ENCODE results near the gene MARCKS. TPM values are rescaled to one million over a fixed set of nuclear protein-coding genes. Genes with fewer than 3 reads are reported as not detected.

The MARCKS gene
- total RNA-seq, 2 experiments from 2014 or later, result 0.04 TPM; not detected in 1

GRCh38 chr6:113879186-113880096, 22.3 kb downstream of the MARCKS start:
- ChIA-PET CTCF (no interaction called here), POLR2A (no interaction called here)
- Mint-ChIP-seq H3K27ac (no peak overlapping the region), H3K4me3 (no peak overlapping the region), H3K27me3 (peaks cover 24% of the 10 kb centered on the region), H3K4me1 (no peaks in the 10 kb centered on the region), H3K9me3 (no peaks in the 10 kb centered on the region), H3K36me3 (ENCODE audit: low read depth) (no peaks in the 10 kb centered on the region)
- DNase-seq, result no peak

DNA sequence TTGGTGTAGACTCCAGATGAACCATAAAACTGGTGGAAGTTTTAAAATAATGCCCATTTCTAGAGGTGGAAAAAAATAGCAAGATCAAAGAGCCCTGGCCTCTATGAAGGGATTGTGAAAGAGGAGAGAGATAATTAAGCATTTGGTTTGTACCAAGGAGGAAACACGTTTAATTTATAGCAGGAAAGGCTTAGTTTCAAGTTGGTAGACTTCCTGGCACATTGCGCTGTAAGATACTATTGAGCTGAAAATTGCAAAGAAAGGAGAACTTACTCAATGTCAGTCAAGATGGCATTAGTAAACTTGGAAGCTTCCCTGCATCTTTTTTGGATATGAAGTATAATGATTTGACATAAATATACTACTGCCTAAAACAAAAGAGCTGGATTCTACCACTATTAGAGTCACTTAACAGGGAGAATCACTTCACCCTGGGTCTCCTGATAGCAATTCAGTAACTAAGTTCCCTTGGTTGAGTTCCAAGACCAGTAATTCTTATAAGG, 24.4 kb downstream of the MARCKS start:
- Mint-ChIP-seq H3K36me3 (ENCODE audit: low read depth) (no peaks in the 10 kb centered on the region), H3K4me1 (no peaks in the 10 kb centered on the region), H3K27ac (no peak overlapping the region), H3K4me3 (no peak overlapping the region), H3K27me3 (peaks cover 24% of the 10 kb centered on the region), H3K9me3 (no peaks in the 10 kb centered on the region)
- no peak for DNase-seq
- POLR2A ChIA-PET, result no interaction called here
- CTCF ChIA-PET, result no interaction called here

DNA sequence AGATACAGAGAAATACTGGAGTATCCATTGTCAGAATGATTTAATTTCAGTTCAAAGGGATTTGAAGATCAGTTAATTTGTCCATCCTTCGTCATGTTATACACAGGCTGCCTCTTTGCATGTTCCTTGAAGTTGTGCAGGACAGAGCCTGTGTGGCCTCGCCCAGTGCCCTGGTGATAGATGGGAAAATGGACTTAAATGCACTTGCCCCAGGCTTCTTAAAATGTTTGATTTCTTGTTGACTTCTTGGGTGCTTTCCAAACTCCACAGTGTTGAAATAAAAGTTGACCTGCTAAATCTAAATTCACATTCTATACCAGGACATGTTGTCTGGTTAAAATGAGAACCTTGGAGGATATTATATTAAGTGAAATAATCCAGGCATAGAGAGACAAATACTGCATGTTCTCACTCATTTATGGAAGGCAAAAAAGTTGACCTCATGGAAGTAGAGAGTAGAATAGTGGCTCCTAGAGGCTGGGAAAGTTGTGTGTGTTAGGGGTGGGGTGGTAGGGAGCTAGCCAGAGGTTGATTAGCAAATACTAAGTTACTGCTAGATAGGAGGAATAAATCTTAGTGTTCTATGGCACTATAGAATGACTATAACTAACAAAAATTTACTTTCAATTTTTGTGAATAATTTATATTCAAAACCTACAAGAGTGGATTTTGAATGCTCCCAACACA, 25.3 kb downstream of the MARCKS start:
- POLR2A ChIA-PET, result no interaction called here
- no peak overlapping the region for H3K27ac Mint-ChIP-seq
- CTCF ChIA-PET, result no interaction called here
- DNase-seq, result no peak
- H3K4me3 Mint-ChIP-seq, result no peak overlapping the region
- H3K9me3 Mint-ChIP-seq, result no peaks in the 10 kb centered on the region
- no peaks in the 10 kb centered on the region for H3K4me1 Mint-ChIP-seq
- peaks cover 23% of the 10 kb centered on the region for H3K27me3 Mint-ChIP-seq
- no peaks in the 10 kb centered on the region for H3K36me3 Mint-ChIP-seq (ENCODE audit: low read depth)

GRCh38 chr6:113884011-113884410, 26.9 kb downstream of the MARCKS start:
- CTCF ChIA-PET, result no interaction called here
- POLR2A ChIA-PET, result no interaction called here
- H3K27me3 Mint-ChIP-seq, result peaks cover 18% of the 10 kb centered on the region
- no peaks in the 10 kb centered on the region for H3K36me3 Mint-ChIP-seq (ENCODE audit: low read depth)
- H3K27ac Mint-ChIP-seq, result no peak overlapping the region
- no peaks in the 10 kb centered on the region for H3K4me1 Mint-ChIP-seq
- no peaks in the 10 kb centered on the region for H3K9me3 Mint-ChIP-seq
- no peak overlapping the region for H3K4me3 Mint-ChIP-seq
- no peak for DNase-seq

DNA sequence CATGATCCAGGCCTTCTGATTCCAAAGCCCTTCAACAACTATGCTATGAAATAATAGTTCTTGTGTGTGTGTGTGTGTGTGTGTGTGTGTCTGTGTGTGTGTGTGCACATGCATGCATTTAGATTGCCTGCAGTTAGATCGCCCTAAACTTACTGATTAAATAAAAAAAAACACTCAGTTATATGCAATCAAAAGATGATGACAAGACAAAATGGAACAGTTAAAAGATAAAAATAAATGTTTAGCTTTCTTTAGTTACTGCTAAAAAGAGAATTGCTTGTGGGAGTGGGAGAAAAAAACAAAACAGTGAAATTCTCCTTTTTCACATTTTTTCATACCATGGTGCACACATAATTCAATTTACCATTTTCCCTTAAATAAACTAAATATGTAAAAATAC, 29.4 kb downstream of the MARCKS start:
- CTCF ChIA-PET, result no interaction called here
- H3K27ac Mint-ChIP-seq, result no peak overlapping the region
- no peak for DNase-seq
- no peaks in the 10 kb centered on the region for H3K4me1 Mint-ChIP-seq
- POLR2A ChIA-PET, result no interaction called here
- no peaks in the 10 kb centered on the region for H3K9me3 Mint-ChIP-seq
- peaks cover 6% of the 10 kb centered on the region for H3K27me3 Mint-ChIP-seq
- H3K4me3 Mint-ChIP-seq, result no peak overlapping the region
- no peaks in the 10 kb centered on the region for H3K36me3 Mint-ChIP-seq (ENCODE audit: low read depth)

DNA sequence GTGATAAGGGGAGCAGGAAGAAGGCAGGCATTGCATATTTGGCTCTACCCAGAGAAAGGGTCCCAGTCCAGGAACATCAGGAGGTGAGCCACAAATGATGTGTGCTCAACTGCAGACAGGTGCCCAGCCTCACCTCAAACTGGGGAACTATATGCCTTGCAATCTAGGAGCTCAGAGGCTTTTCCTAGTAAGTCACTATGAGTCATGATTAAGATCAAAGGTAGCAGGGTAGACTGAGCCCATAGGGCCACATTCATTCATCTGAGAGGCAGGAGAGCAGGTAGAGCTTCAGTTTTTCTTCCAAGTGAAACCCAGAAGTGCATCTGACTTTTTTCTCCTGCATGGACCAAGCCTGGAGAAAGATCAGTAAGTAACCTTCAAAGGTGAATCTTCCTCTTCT, 31.3 kb downstream of the MARCKS start:
- Mint-ChIP-seq H3K9me3 (no peaks in the 10 kb centered on the region), H3K27me3 (peaks cover 6% of the 10 kb centered on the region), H3K4me1 (no peaks in the 10 kb centered on the region), H3K4me3 (no peak overlapping the region), H3K27ac (no peak overlapping the region), H3K36me3 (ENCODE audit: low read depth) (no peaks in the 10 kb centered on the region)
- ChIA-PET POLR2A (no interaction called here), CTCF (no interaction called here)
- no peak for DNase-seq

GRCh38 chr6:113888956-113889630, 31.9 kb downstream of the MARCKS start:
- H3K27ac Mint-ChIP-seq, result no peak overlapping the region
- no peaks in the 10 kb centered on the region for H3K4me1 Mint-ChIP-seq
- no peak for DNase-seq
- H3K36me3 Mint-ChIP-seq (ENCODE audit: low read depth), result no peaks in the 10 kb centered on the region
- H3K4me3 Mint-ChIP-seq, result no peak overlapping the region
- CTCF ChIA-PET, result no interaction called here
- H3K27me3 Mint-ChIP-seq, result peaks cover 8% of the 10 kb centered on the region
- H3K9me3 Mint-ChIP-seq, result no peaks in the 10 kb centered on the region
- POLR2A ChIA-PET, result no interaction called here

- ChIA-PET POLR2A (no interaction called here), CTCF (no interaction called here)
- no peak for DNase-seq
- Mint-ChIP-seq H3K4me3 (no peak overlapping the region), H3K27me3 (peaks cover 7% of the 10 kb centered on the region), H3K27ac (no peak overlapping the region), H3K36me3 (ENCODE audit: low read depth) (no peaks in the 10 kb centered on the region), H3K4me1 (no peaks in the 10 kb centered on the region), H3K9me3 (no peaks in the 10 kb centered on the region)
Observed at GRCh38 chr6:113893451-113893850, 36.3 kb downstream of the MARCKS start.

GRCh38 chr6:113893866-113894265, 36.7 kb downstream of the MARCKS start:
- Mint-ChIP-seq H3K4me3 (no peak overlapping the region), H3K4me1 (no peaks in the 10 kb centered on the region), H3K36me3 (ENCODE audit: low read depth) (no peaks in the 10 kb centered on the region), H3K27ac (no peak overlapping the region), H3K9me3 (no peaks in the 10 kb centered on the region), H3K27me3 (peaks cover 8% of the 10 kb centered on the region)
- DNase-seq, result no peak
- ChIA-PET CTCF (no interaction called here), POLR2A (no interaction called here)

DNA sequence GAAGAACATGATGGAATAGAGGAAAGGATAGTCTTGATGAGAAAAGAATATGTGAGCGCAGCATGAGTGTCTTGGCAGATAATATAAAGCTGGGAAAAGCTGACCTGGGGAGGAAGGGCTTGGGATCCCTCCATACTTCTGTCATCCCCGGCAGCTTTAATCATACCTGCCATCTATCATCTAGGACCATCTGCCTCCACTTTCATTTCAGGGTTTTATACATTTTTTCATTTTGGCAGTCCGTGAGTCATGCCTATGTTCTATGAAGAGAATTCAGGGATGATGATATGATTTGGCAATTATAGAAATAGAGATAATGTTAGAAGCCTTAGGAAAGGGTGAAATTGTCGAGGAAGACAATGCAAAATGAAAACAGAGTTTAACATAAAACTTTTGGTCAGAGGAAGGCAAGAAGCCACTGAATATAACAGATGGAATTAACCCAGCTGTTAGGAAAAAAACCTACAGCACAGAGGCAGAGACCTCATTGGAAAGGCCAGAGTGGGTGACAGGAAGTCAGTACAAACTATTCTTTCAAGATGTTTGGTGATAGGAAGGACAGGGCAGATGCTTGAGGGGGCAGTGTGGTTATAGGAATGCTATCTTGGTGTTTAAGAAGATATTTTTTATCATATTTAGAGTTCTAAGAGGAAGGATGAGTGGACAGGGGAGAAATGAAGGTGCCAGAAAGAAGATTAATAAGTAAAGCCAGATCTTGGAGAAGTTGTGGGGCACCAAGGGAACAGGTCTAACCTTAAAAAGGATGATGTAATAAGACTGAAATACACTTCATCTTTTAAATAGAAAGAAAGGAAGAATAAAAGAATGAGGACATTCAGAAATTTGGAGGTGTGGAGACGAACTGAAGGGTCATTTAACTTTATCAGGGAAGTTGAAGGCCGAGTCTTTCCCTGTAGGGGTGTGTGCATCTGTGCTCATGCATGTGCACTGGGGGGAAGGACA, 37.8 kb downstream of the MARCKS start:
- CTCF ChIA-PET, result interaction anchor here (0.6 kb wide), 1 partner anchor 8 kb away, joined by 3 read pairs; no protein-coding TSS in a partner anchor

GRCh38 chr6:113901482-113901881, 44.3 kb downstream of the MARCKS start:
- peaks cover 2% of the 10 kb centered on the region for H3K27me3 Mint-ChIP-seq
- no peaks in the 10 kb centered on the region for H3K9me3 Mint-ChIP-seq
- H3K27ac Mint-ChIP-seq, result no peak overlapping the region
- no peak overlapping the region for H3K4me3 Mint-ChIP-seq
- H3K36me3 Mint-ChIP-seq (ENCODE audit: low read depth), result no peaks in the 10 kb centered on the region
- CTCF ChIA-PET, result no interaction called here
- no peaks in the 10 kb centered on the region for H3K4me1 Mint-ChIP-seq
- no peak for DNase-seq
- POLR2A ChIA-PET, result no interaction called here

More for the DNA sequence above, 37.8 kb downstream of the MARCKS start:
- peaks cover 9% of the 10 kb centered on the region for H3K27me3 Mint-ChIP-seq
- no peak overlapping the region for H3K4me3 Mint-ChIP-seq
- H3K27ac Mint-ChIP-seq, result no peak overlapping the region
- H3K4me1 Mint-ChIP-seq, result no peaks in the 10 kb centered on the region
- H3K36me3 Mint-ChIP-seq (ENCODE audit: low read depth), result no peaks in the 10 kb centered on the region
- no peaks in the 10 kb centered on the region for H3K9me3 Mint-ChIP-seq
- POLR2A ChIA-PET, result no interaction called here
- no peak for DNase-seq

GRCh38 chr6:113903666-113904330, 46.7 kb downstream of the MARCKS start:
- Mint-ChIP-seq H3K36me3 (ENCODE audit: low read depth) (no peaks in the 10 kb centered on the region), H3K4me3 (no peak overlapping the region), H3K9me3 (no peaks in the 10 kb centered on the region), H3K27ac (no peak overlapping the region), H3K27me3 (peaks cover 3% of the 10 kb centered on the region), H3K4me1 (no peaks in the 10 kb centered on the region)
- DNase-seq, result no peak
- POLR2A ChIA-PET, result no interaction called here
- CTCF ChIA-PET, result no interaction called here
